ENCODE results near the gene LGR6. TPM values are rescaled to one million over a fixed set of nuclear protein-coding genes. Genes with fewer than 3 reads are reported as not detected.

Gene LGR6
- total RNA-seq, 1 donor from 2014 or later = 3.1 TPM

GRCh38 chr1:202264726-202265125, 71.1 kb downstream of the LGR6 start:
- DNase-seq (ENCODE audit: low spot score in 2 of 2, unreplicated experiment in 2 of 2) = no peak
- Mint-ChIP-seq H3K27me3 (ENCODE audit: low read depth) (peaks cover 57% of the 10 kb centered on the region), H3K9me3 (peaks cover 5% of the 10 kb centered on the region), H3K36me3 (peaks cover 3% of the 10 kb centered on the region), H3K4me1 (peaks cover 5% of the 10 kb centered on the region), H3K4me3 (no peak overlapping the region), H3K27ac (no peak overlapping the region)
- TF ChIP-seq CTCF (IDR thresholded peaks at IDR 0.05; ENCODE audit: unreplicated experiment) = no peak

- no peak overlapping the region for H3K4me3 Mint-ChIP-seq
- TF ChIP-seq CTCF (IDR thresholded peaks at IDR 0.05; ENCODE audit: unreplicated experiment) = no peak
- peaks cover 3% of the 10 kb centered on the region for H3K36me3 Mint-ChIP-seq
- DNase-seq (ENCODE audit: low spot score in 2 of 2, unreplicated experiment in 2 of 2) = no peak
- H3K27me3 Mint-ChIP-seq (ENCODE audit: low read depth) = peaks cover 57% of the 10 kb centered on the region
- peaks cover 5% of the 10 kb centered on the region for H3K9me3 Mint-ChIP-seq
- H3K4me1 Mint-ChIP-seq = peaks cover 12% of the 10 kb centered on the region
- H3K27ac Mint-ChIP-seq = no peak overlapping the region
Observed at GRCh38 chr1:202266061-202266765, 72.6 kb downstream of the LGR6 start.

- H3K9me3 Mint-ChIP-seq = no peaks in the 10 kb centered on the region
- no peak overlapping the region for H3K27ac Mint-ChIP-seq
- no peak for TF ChIP-seq CTCF (IDR thresholded peaks at IDR 0.05; ENCODE audit: unreplicated experiment)
- no peak for DNase-seq (ENCODE audit: low spot score in 2 of 2, unreplicated experiment in 2 of 2)
- no peaks in the 10 kb centered on the region for H3K36me3 Mint-ChIP-seq
- H3K4me3 Mint-ChIP-seq = no peak overlapping the region
- H3K4me1 Mint-ChIP-seq = peaks cover 15% of the 10 kb centered on the region
- peaks cover 58% of the 10 kb centered on the region for H3K27me3 Mint-ChIP-seq (ENCODE audit: low read depth)
Observed at GRCh38 chr1:202268032-202268431, 74.4 kb downstream of the LGR6 start.

GRCh38 chr1:202268817-202269216, 75.2 kb downstream of the LGR6 start:
- Mint-ChIP-seq H3K27me3 (ENCODE audit: low read depth) (peaks cover 52% of the 10 kb centered on the region), H3K9me3 (no peaks in the 10 kb centered on the region), H3K4me1 (peaks cover 15% of the 10 kb centered on the region), H3K27ac (no peak overlapping the region), H3K4me3 (no peak overlapping the region), H3K36me3 (no peaks in the 10 kb centered on the region)
- no peak for DNase-seq (ENCODE audit: low spot score in 2 of 2, unreplicated experiment in 2 of 2)
- TF ChIP-seq CTCF (IDR thresholded peaks at IDR 0.05; ENCODE audit: unreplicated experiment) = no peak

GRCh38 chr1:202270871-202271326, 77.3 kb downstream of the LGR6 start:
- H3K27ac Mint-ChIP-seq = no peak overlapping the region
- no peak for TF ChIP-seq CTCF (IDR thresholded peaks at IDR 0.05; ENCODE audit: unreplicated experiment)
- no peak overlapping the region for H3K4me3 Mint-ChIP-seq
- peaks cover 11% of the 10 kb centered on the region for H3K4me1 Mint-ChIP-seq
- no peaks in the 10 kb centered on the region for H3K36me3 Mint-ChIP-seq
- H3K9me3 Mint-ChIP-seq = no peaks in the 10 kb centered on the region
- H3K27me3 Mint-ChIP-seq (ENCODE audit: low read depth) = peaks cover 38% of the 10 kb centered on the region
- DNase-seq (ENCODE audit: low spot score in 2 of 2, unreplicated experiment in 2 of 2) = no peak

All from mesothelial cell of epicardium (in vitro differentiated cells).